OCI-LY1 (cell line): ENCODE results near the gene ERBB4.

ENCODE experiments used
- EZH2 ChIP-seq: fragments of 200-600 bp; sonication (generic), shearing (Covaris generic); IDR thresholded peaks from 2 replicates; pipeline ENCODE4 v1.8.0; 2017; ENCODE audit warnings: borderline replicate concordance, mixed run types, mild to moderate bottlenecking, antibody characterized with exemption, low read length, moderate library complexity, mixed read lengths
- TF ChIP-seq, protein P1 (sequence below): fragments of 200-600 bp; sonication (generic), shearing (Covaris generic); IDR thresholded peaks from 2 replicates; pipeline ENCODE4 v1.5.1; 2017; ENCODE audit warnings: mild to moderate bottlenecking, antibody characterized with exemption, low read length, moderate library complexity, mixed read lengths

- TF ChIP-seq, protein P1, sequence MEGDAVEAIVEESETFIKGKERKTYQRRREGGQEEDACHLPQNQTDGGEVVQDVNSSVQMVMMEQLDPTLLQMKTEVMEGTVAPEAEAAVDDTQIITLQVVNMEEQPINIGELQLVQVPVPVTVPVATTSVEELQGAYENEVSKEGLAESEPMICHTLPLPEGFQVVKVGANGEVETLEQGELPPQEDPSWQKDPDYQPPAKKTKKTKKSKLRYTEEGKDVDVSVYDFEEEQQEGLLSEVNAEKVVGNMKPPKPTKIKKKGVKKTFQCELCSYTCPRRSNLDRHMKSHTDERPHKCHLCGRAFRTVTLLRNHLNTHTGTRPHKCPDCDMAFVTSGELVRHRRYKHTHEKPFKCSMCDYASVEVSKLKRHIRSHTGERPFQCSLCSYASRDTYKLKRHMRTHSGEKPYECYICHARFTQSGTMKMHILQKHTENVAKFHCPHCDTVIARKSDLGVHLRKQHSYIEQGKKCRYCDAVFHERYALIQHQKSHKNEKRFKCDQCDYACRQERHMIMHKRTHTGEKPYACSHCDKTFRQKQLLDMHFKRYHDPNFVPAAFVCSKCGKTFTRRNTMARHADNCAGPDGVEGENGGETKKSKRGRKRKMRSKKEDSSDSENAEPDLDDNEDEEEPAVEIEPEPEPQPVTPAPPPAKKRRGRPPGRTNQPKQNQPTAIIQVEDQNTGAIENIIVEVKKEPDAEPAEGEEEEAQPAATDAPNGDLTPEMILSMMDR: no peak
- TF ChIP-seq EZH2: no peak
Measured at GRCh38 chr2:211349031-211349430, 1189.6 kb downstream of the ERBB4 start.
